HG03469 (cell line): Measurements from ENCODE around the gene PRRC2C.

Experiments used
- ATAC-seq: cut with Tn5 transposase; IDR thresholded peaks from one replicate; pipeline ENCODE4 v1.9.1; 2021; ENCODE audit warnings: mild to moderate bottlenecking, moderate library complexity, moderate number of reproducible peaks; ENCODE audit not compliant: unreplicated experiment

The PRRC2C gene

GRCh38 chr1:171627020-171627419 lies 141.7 kb downstream of the PRRC2C start:
- no peak for ATAC-seq

- no peak for ATAC-seq
These were observed 142.9 kb downstream of the PRRC2C start for GRCh38 chr1:171628225-171628624.

- ATAC-seq = no peak
These were observed 150.3 kb downstream of the PRRC2C start for GRCh38 chr1:171635661-171636060.

GRCh38 chr1:171636141-171636540 lies 150.8 kb downstream of the PRRC2C start:
- no peak for ATAC-seq

GRCh38 chr1:171637928-171638576 lies 152.7 kb downstream of the PRRC2C start:
- no peak for ATAC-seq

- ATAC-seq = no peak
These were observed 154.9 kb downstream of the PRRC2C start for GRCh38 chr1:171640225-171640624.

- no peak for ATAC-seq
These were observed 155.9 kb downstream of the PRRC2C start for GRCh38 chr1:171641076-171641864.

GRCh38 chr1:171642197-171642596 lies 156.9 kb downstream of the PRRC2C start:
- no peak for ATAC-seq
